ENCODE data around the gene MACC1.
A peak's percentile ranks its signal among the peaks of the same experiment; 100 is the strongest.

The MACC1 gene

GRCh38 chr7:20176578-20177242 is 40.5 kb downstream of the MACC1 start:
- DNase-seq, result no peak

GRCh38 chr7:20173828-20174227 is 43.4 kb downstream of the MACC1 start:
- no peak for DNase-seq

- peak in 28 of 58 donors; percentile 0 to 48 (median 8) for DNase-seq
Measured at GRCh38 chr7:20172736-20173334, 44.3 kb downstream of the MACC1 start.

- no peak for DNase-seq
Measured at GRCh38 chr7:20170633-20171032, 46.6 kb downstream of the MACC1 start.

GRCh38 chr7:20165146-20165510 is 52.1 kb downstream of the MACC1 start:
- DNase-seq, result no peak

- no peak for DNase-seq
Measured at GRCh38 chr7:20164425-20165145, 52.6 kb downstream of the MACC1 start.

GRCh38 chr7:20162665-20163064 is 54.5 kb downstream of the MACC1 start:
- no peak for DNase-seq

GRCh38 chr7:20159226-20159747 is 57.9 kb downstream of the MACC1 start:
- no peak for DNase-seq

GRCh38 chr7:20158684-20159083 is 58.5 kb downstream of the MACC1 start:
- peak in 5 of 58 donors; percentile 2 to 25 (median 4) for DNase-seq

- DNase-seq, result no peak
Measured at GRCh38 chr7:20157456-20157855, 59.7 kb downstream of the MACC1 start.

GRCh38 chr7:20153999-20154398 is 63.2 kb downstream of the MACC1 start:
- DNase-seq, result no peak

GRCh38 chr7:20153567-20153966 is 63.6 kb downstream of the MACC1 start:
- DNase-seq, result no peak

GRCh38 chr7:20152511-20152910 is 64.7 kb downstream of the MACC1 start:
- DNase-seq, result no peak

GRCh38 chr7:20151708-20152456 is 65.3 kb downstream of the MACC1 start:
- no peak for DNase-seq

GRCh38 chr7:20146451-20146850 is 70.7 kb downstream of the MACC1 start:
- DNase-seq, result no peak

GRCh38 chr7:20144801-20145200 is 72.4 kb downstream of the MACC1 start:
- DNase-seq, result no peak

GRCh38 chr7:20141666-20142065 is 75.5 kb downstream of the MACC1 start:
- peak in 5 of 58 donors; percentile 2 to 50 (median 29) for DNase-seq

- DNase-seq, result no peak
Measured at GRCh38 chr7:20141002-20141345, 76.2 kb downstream of the MACC1 start.

GRCh38 chr7:20140291-20141001 is 76.7 kb downstream of the MACC1 start:
- no peak for DNase-seq

- DNase-seq, result no peak
Measured at GRCh38 chr7:20136647-20137046, 80.5 kb downstream of the MACC1 start.

- no peak for DNase-seq
Measured at GRCh38 chr7:20133803-20134202, 83.4 kb downstream of the MACC1 start.

Data from anterior cingulate cortex (tissue), 58 donors.